Measurements from ENCODE around the gene LAMB4.

LAMB4 gene

DNA sequence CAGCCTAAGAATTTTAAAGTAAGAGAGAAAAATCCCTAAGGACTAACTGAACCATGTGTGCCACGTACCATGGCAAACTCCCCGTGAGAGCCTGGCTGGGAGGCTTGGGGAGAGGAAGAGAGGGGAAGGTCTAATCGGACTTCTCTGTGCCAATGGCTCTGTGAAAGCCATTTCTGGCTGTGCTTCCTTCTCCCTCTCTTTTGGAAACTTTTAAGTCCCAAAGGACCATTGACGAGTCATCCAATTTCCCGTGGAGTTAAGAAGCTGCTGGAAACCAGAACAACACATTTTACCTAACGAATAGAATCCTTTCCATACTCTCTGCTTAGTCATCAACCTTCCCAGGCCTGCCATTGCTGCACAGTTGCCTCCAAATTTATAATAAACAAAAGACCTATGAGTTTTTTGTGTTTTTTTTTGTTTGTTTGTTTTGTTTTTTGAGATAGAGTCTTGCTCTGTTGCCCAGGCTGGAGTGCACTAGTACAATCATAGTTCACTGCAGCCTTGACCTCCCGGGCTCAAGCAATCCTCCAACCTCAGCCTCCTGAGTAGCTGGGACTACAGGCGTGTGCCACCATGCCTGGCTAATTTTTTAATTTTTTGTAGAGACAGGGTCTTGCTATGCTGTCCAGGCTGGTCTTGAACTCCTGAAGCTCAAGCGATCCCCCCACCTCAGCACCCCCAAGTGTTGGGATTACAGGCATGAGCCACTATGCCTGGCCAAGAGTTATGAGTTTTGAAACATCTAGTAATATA, 140.4 kb downstream of the LAMB4 start:
- DNase-seq: peak; percentile 62

DNA sequence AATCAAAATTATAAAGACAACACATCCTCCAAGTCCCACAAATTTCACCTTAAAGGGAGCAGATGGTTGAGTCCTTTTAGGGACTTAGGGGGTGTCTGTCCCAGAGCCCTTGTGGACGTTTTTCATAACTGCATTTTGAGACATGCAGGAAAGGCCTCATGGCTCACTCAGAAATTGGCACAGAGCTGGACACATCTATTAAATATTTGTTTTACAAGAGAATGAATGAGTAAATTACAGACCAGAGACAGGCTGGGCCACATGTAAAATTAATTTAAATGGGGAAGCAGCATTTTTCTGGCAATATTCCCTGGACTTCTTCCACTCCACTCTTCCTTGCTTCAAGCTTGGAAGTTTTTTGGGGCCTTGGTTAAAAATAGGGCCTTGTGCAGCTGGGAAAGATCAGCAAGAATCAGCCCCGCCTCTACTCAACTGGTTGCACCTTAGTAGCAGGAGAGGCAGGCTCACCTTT, 147.2 kb downstream of the LAMB4 start:
- DNase-seq: no peak

DNA sequence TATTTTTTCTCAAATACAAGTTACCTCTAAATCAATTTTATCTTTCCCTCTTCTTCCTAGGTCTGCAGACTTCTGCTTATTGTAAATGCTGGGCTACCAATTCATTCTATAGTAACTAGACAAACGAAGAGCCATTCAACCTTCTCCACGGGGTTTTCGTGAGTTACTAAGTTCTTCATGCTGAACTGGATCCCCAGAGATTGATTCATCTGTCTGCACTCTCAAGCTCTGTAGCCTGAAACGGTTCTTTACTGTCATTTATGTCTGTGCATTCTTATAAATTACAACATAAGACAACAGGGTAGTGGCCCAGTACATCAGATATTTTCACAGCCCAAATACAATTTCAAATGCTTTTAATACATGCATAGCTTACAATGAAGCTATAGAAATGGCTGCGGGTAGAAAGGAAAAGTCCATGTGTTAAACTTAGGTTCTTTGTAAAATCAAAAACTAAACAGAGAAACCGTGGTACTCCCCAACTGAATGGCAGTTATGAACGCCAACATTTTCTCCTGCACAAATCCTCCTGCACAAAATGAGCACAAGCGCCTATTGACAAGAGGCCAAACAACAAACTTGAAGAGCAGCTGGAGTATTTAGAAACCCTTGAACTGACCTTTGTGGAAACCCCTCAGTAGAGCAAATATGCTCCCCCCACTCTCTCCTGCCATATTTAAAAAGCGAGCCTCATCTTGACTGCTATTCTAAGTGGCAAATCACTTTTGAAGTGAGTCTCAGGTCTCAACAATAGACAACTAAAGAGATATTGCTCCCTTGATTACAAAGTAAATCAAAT, 147.9 kb downstream of the LAMB4 start:
- DNase-seq: no peak

DNA sequence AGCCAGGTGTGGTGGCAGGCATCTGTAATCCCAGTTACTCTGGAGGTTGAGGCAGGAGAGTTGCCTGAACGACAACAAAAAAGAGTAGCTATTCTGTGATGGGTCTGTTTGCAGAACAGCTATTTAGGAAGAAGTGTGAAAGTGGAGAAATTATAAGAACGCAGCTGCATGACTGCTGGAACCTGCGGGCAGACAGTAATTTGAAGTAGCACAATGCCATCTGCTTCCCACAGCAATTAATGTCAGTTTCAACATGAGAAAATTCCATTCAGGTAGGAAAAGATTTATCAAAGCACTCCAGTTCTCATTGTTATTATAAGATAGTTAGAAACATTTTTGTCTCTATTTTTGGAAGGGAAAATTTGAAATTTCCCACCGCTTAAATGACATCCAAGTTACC, 148.7 kb downstream of the LAMB4 start:
- no peak for DNase-seq

DNA sequence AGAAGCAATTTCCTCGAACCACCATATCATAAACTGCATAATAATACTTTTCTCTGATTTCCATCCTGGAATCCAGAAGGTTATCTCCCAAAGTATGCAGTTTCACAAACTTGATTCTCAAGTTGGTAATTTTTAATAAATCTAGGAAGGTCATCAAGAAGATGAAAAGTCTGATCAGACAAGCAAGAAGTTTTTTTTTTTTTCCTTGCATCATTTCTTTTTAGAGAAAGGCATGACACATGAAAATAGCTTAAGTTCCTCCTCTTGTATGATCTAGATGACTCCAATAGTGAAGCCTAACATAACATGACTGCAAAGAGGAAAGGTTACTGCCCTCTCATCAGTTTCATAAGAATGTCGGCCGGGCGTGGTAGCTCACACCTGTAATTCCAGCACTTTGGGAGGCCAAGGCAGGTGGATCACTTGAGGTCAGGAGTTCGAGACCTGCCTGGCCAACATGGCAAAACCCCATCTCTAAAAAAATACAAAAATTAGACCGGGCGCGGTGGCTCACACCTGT, 149.4 kb downstream of the LAMB4 start:
- DNase-seq: no peak

DNA sequence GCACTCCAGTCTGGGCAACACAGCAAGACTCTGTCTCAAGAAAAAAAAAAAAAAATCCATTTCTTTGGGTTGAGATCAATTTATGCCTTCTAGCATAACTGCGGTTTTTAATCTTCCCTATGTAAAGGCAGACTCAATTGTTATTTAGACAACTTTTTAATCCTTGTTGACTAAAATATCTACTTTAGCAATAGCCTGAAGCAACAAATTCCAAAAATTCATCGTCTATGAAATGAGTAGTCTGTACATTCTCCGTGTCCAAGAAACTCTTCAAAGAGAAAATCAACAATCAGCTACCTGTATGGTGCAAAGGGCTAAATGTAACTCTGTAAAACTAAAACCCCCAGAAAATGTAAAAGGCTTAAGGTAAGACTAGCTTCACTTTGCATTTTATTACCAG, 150.0 kb downstream of the LAMB4 start:
- DNase-seq: no peak

DNA sequence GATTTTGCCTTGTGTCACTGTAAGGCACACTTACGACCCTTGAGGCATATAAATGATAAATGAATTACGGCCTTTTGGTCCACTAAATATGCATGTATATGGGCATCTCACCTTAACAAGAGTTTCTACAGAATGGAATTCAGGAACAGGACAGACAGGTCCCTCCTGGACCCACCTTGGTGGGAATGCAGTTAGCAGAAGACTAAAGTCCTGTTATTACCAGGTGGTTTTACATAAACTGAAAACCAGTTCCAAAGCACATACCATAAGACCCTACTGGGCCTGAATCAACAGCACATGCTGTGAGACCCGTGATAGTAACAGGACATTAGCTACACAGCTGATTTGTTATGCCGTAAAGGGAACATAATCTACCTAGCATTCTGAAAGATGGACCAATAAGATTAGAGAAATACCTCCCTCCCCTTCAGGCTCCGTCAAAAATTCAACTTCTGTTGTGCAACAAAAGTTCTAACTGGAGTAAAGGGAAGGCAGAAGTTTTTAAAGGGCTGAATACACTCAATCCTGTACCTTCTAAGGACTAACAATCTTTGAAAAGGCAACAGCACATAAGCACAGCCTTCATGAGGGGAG, 151.2 kb downstream of the LAMB4 start:
- DNase-seq: no peak

DNA sequence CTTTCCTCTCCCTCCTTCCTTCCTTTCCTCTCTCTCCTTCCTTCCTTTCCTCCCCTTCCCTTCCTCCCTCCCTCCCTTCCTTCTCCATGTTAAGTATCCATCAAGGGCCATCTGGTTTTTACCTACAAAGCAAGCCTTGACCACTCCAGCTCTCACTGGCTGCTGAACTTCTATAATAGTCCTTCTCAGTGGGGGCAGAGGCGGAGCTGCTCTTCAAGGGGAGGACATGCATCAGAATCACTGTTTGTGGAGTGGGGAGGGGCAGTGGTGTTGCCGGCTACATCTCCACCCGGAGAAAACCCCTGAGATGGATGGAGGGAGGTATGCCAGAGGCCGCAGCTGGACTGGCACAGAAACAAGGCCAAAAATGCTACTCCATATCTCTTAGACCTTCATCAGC, 153.1 kb downstream of the LAMB4 start:
- DNase-seq: no peak

DNA sequence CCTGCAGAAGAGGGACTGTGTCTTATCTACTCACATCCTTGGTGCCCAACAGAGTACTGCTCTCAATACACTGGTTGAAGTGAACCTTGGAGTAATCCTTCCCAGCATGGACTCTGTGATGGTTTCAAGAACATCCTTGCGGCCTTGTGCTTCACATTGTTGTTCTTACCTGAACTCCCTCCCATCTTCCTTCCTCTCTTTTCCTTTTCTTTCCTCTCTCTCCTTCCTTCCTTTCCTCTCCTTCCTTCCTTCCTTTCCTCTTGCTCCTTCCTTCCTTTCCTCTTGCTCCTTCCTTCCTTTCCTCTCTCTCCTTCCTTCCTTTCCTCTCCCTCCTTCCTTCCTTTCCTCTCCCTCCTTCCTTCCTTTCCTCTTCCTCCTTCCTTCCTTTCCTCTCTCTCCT, 153.5 kb downstream of the LAMB4 start:
- no peak for DNase-seq

DNA sequence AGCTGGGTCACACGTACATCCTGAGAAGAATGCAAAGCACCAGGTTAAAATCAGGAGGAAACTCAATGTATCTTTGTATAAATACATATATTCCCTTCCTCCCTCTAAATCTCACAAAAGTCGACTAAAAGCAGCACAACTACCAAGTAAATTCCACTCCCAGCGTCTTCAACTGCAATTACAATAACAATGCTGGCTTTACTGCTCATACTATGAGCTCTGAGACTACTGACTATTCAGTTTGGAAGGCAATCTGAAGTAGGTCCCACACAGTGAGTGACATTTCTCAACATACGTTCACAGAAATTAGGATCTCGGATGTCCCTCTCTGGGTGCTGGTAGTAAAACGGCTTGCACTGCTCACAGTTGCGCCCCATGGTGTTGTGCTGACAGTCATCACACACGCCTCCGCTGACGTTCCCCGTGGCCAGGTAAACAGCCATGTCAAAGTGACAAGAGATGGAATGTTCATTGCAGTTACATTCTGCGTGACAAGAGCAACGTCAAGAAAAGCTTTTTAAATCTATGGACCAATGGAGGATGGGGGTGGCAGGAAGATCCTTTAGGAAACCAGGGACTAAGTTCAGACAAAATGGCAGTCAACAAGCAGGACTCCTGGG, 154.7 kb downstream of the LAMB4 start:
- DNase-seq: no peak

DNA sequence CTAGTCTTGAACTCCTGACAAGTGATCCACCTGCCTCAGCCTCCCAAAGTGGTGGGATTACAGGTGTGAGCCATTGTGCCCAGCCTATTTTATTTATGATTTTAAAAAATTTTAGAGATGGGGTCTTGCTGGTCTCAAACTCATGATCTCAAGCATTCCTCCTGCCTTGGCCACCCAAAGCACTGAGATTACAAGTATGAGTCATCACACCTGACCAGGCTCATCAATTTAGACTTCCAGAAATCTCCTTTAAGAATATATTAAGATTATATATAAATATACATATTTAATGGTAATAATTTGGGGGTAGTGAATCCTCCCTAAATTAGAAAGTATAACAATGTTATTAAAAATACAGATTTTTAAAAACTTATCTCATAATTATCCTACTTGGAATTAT, 156.3 kb downstream of the LAMB4 start:
- DNase-seq: no peak

Measured in EL (cell line).